Activated CD4-positive, alpha-beta T cell treated with anti-CD3 and anti-CD28 coated beads, Interleukin-2, amount 50 U/mL, for 48 hours (primary cell): ENCODE data around the gene SOX5.

ENCODE experiments used
- DNase-seq, 2 experiments: peaks; one replicate each; pipeline ENCODE4 v3.0.0-alpha.2; 2020

SOX5 gene

DNA sequence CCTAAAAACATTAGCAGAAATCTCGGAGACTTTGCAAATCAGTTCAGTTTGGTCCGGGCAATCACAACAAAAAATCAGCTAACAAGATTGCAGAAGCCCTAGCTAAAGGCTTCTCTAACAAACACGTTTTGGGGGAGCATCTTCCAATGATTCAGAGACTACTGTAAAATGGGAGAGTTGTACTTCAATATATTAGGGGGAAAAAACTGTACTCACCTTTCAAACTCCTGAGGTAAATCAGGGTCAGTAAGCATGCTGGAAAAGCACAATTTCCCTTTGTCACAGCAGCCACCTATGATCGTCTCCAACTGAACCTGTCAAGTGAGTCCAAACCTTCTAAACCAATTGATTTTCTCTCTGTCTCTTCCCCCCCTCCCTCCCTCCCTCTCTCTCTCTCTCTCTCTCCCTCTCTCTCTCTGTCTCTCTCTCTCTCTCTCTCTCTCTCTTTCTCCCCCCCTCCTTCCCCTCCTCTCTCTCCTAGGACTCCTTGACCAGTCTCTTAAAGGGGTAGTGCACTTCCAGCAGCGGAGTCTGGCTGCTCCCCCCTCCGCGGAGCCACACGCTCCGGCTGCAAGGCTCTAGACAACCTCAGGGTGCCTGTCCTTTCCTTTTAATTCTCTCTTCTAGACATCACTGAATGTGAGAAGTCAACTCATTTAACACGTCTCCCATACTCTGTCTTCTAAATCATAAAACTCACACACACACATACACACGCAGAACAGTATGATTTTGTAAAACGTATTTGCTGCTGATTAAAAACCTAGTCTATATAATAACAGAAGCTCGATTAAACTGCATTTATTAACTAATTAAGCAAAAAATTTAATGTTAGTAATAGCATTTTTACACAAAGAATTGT, at the start of gene SOX5:
SOX5 (minus strand) TSS at position 323 of the 862 bp plus-strand sequence; CDS start at position 254, 69 bp downstream.
- DNase-seq: no peak

DNA sequence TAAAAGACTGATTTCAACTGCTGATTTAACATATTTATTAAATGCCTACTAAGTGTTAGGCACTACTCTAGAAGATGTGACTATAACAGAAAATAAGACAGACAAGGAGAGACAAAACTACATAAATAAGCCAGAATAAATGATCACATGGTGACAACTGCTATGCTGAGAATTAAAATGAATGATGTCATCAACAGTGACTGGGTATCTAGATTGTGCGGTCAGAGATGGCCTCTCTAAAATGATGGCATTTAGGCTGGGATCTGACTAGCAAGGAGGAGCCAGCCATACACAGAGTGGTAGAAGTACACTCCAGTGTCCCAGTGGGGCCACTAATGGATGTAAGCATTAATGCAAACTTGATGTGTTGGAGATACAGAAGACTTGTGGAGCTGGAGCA, 37.6 kb upstream of the SOX5 start:
- no peak for DNase-seq

GRCh38 chr12:23980826-23981225, 31.4 kb upstream of the SOX5 start:
- no peak for DNase-seq

DNA sequence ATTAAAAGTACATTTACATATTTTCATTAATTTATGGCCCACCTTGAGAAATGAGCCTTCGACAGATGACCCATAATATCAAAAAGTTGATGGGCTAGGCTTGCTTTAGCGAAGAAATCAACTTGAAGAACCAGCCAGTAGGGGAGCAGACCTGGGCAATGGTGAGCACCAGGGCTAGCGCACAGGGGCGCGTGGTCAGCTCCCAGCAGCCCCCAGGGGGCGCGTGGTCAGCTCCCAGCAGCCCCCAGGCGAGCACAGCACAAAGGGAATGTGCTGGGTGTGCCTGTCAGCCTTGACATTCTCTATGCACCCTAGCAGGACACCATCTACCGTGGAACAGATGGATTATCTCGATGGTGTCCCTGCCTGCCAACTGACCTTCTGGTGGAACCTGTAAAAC, 15.3 kb upstream of the SOX5 start:
- no peak for DNase-seq

GRCh38 chr12:23959826-23960225, 10.4 kb upstream of the SOX5 start:
- no peak for DNase-seq

GRCh38 chr12:23954332-23954731, 4.9 kb upstream of the SOX5 start:
- DNase-seq: no peak

DNA sequence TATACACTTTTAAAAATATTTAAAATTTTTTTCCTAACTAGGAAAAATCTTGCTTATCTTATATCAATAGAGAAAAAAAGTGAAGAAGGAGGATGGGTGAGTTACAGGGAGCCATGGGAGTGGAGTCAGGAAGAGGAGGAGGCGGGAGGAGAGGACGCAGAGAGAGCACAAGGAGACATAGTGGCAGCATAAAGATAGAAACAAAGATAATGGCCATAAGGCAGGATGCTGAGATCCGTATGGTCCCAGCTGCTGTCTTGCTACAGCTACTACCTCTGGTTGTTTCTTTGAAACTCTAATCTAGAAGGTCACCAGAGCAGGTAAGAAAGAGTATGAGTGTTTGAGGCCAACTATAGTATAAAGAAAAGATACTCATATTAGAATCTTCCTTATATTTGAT, 2.6 kb upstream of the SOX5 start:
- no peak for DNase-seq

GRCh38 chr12:23950775-23951451, 1.4 kb upstream of the SOX5 start:
- no peak for DNase-seq

GRCh38 chr12:23950210-23950774, 822 bp upstream of the SOX5 start:
- no peak for DNase-seq

DNA sequence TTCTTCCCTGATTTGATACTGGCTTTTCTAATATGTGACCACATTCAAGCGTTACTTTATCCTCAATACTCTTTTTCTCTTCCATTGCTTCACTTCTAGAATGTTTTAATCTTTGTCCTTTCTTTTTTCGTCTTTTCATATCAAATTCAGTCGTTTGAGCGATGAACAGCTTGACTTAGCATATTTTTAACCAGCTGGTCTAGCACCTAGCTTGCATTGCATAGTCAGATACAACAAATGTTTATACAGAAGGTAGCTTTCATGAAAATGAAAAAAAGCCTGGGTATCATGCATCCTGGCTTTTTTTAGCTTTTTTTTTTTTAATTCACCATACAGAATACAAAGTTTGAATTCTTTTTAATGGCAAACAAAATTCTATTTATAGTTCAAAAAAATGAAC, 1.2 kb downstream of the SOX5 start:
- DNase-seq: no peak

GRCh38 chr12:23947395-23947794, 2.1 kb downstream of the SOX5 start:
- no peak for DNase-seq

DNA sequence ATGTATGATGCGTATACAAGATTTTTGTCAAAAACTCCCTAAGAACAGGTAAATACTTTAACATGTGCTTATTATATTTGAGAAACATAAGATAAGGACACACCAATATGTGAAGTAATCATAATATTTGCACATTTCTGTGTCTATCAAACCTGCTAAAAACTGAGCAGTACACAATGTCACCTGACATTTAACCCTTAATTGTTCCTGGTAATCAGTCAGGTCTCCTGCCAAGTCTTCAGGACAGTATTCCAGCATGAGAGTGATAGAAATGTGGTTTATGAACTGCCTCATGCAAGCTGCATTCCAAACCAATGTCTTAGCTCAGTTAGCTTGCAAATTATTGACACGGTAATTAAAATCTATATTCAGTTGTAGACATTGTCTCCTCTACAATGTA, 4.2 kb downstream of the SOX5 start:
- no peak for DNase-seq

- no peak for DNase-seq
Observed at GRCh38 chr12:23944067-23944466, 5.4 kb downstream of the SOX5 start.

DNA sequence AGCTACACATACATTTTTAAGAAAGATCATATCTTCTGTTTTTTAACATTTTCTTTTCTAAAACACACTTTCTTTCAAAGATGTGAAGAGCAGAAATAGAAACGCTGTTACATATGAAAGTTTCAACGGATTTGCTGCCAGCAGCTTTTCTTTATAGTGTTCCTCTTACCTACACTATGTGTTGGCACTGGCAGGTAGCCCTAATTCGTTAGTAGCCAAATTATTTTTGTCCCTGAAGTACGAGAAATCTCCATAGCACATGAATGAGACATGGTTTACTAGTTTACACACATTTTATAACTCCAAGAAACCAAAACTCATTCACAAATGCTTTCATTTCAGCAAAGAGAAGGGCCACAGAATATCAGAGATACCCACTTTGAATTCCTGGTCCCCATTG, 6.6 kb downstream of the SOX5 start:
- no peak for DNase-seq

- DNase-seq: no peak
Observed at GRCh38 chr12:23941780-23942179, 7.7 kb downstream of the SOX5 start.

DNA sequence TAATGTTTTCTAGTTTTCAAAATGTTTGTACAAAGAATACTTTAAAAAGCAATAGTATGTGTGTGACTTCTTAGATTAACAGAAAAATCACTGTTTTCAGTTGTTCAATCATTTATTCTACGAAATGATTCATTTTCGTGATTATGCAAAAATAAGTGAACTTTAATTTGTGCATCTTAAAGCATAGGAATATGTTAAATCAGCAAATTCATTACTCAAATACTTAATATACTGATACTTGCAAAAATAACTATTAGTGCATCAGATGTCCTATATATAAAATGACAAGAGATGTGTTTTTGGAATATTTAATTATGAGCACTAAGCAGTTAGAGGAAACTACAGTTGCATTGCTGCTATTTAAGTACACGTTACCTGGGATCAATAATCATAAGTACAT, 11.0 kb downstream of the SOX5 start:
- DNase-seq: no peak

DNA sequence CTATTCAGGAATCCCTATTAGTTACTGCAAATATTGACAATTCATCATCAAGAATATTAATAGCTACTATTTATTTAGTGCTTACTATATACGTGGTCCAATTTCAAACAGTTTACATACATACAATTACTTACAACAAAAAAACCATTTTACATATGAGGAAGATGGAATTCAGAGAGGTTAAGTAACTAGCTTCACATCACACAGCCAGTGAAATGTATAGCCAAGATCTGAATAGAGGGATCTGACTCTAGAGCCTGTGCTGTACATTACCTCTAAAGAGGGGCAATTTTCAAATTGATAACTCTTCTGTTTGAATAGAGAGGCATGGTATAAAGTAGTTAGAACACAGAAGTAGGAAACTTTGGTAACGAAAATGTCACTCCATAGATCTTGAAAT, 18.3 kb downstream of the SOX5 start:
- no peak for DNase-seq

GRCh38 chr12:23930599-23930998, 18.9 kb downstream of the SOX5 start:
- DNase-seq: no peak

DNA sequence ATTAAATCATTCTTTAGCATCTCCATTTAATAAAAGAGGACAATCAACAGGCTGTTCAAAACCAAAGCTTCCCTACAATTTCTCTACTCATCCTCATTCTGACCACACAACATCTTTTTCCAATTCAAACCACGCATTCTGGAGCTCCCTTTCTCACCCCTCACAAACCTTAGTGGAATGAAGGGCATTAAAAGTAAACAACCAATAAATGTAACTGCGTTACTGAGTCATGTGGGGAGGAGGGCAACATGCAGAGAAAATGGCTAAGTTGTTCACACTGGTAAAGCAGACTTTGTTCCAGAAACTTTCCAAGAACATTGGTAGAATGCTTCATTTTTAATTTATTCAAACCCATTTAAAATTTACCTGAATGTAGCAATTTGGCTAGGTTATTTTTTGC, 19.6 kb downstream of the SOX5 start:
- no peak for DNase-seq

DNA sequence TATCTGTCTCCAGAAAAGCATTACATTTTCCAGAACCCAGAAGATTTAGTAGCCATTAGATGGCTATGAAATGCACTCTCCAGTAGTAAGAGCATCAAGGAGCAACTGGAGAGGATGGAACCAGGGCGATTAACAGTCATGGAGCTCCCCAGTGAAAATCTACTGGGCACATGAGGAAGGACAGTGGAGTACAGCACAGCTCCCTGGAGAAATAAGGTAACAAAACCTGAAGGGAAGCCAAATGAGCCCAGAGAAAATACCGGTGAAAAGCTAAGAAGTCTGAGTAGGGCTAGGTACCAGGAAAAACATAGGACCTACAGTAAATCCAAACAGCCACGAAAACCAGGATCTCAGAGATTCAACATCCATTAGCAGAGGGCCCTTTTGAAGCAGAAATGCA, 21.6 kb downstream of the SOX5 start:
- no peak for DNase-seq

DNA sequence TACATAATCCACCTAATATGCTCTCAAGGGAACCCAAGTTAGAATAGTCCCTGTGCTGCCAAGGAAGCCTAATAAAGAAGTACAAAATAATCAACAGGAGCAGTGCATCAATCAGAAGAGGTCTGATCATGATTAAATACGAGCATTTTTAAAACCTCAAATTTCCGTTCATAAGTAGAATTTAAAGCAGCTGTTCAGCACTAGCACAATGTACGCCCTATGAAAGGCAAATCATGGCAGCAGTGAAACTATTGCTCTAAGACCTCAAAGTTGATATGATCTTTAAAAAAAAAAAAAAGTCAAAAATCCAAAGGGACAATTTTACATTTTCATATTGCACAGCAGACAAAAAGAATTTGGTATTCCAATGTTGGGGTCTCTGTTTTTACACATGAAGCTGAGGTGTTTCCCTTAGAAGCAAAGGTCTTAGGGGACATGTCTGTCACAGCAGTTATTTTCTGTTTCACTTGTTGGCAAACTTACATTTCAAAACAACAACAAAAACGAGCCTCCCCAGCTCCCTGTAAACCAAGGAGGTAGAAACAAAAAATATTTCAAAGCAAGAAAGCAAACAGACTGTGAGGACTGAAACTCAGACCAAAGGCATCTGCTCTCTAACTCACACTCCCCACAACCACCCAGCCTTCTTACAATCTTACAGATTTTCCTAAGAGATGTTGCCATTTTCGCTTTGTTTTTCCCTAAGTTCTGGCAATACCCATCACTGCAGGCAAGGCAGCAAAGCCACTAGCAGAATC, 28.2 kb downstream of the SOX5 start:
- no peak for DNase-seq

GRCh38 chr12:23911574-23911973, 37.9 kb downstream of the SOX5 start:
- no peak for DNase-seq

DNA sequence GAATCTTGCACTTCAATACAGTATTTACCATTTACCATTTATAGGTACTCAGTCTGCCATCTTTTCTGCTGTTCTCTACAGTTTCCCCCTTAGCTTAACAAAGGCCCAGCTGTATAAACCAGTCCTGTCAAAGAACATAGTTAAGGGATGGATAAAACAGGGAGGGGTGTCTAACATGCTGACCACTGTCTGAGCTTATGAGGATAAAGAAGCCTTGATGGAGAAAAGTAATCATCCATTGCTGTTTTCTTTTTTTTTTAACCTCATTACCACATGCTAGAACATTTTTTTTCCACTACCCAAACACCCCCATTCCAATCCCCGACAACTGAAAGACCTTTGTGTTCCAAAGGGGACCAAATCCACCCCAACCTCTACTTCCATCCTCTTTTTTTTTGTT, 39.9 kb downstream of the SOX5 start:
- DNase-seq: no peak
